GM12875 (cell line): ENCODE data around the gene METTL9.
"Not testable (repeated sequence)": the region's sequence is repeated elsewhere in the genome, so short reads cannot be mapped to it uniquely, and the experiment has no call there.

Experiments
- H3K4me3 ChIP-seq: one replicate; pipeline ENCODE4 v1.5.1; 2011; ENCODE audit warnings: low read depth, low read length, control low read depth
- CTCF ChIP-seq: IDR thresholded peaks from 2 replicates; pipeline ENCODE4 v1.5.1; 2011; ENCODE audit warnings: low read depth, mild to moderate bottlenecking, control low read depth, inconsistent platforms, low read length, moderate library complexity, borderline replicate concordance; ENCODE audit not compliant: insufficient read depth

The METTL9 gene

GRCh38 chr16:21619765-21620425 lies 20.5 kb downstream of the METTL9 start:
- no peak overlapping the region for H3K4me3 ChIP-seq
- TF ChIP-seq CTCF = no peak

DNA sequence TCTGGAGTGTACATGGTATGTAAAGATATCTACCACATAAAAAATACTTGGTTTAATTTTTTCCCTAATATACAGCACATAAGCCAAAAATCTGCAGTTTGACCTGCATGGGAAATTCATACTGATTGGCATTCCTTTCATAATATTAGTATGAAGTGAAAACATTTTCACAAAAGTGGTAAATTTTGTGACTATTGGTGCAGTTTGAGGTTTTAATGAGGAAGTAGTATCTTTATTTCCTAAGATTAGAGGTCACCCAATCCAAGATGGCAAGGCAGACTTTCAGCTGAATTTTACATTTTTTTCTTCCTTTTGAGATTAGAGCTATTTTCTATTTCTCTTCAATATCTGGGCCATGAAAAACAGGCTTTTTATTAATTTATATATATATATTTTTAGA lies 21.2 kb downstream of the METTL9 start:
- no peak for TF ChIP-seq CTCF
- no peak overlapping the region for H3K4me3 ChIP-seq

DNA sequence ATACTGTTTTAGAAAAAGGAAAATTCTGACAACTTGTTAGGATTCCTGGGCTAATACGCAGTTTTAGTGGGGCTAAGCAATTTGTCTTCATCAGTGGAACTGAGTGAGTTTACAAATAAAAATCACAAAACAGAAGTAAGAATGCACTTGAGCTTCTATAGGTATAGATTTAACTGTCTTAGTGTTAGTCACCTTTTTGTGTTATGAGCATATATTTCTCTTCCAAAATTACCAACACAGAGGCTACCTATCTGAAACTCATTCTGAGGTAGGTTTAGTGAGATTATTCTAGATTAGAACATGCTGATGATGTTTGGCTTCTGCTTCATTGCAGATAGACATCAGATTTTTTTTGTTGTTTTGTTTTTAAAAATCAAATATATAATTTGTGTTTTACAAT lies 23.2 kb downstream of the METTL9 start:
- H3K4me3 ChIP-seq = no peak overlapping the region
- TF ChIP-seq CTCF = no peak

- TF ChIP-seq CTCF = no peak
- H3K4me3 ChIP-seq = no peak overlapping the region
Measured at GRCh38 chr16:21625026-21625425, 25.6 kb downstream of the METTL9 start.

DNA sequence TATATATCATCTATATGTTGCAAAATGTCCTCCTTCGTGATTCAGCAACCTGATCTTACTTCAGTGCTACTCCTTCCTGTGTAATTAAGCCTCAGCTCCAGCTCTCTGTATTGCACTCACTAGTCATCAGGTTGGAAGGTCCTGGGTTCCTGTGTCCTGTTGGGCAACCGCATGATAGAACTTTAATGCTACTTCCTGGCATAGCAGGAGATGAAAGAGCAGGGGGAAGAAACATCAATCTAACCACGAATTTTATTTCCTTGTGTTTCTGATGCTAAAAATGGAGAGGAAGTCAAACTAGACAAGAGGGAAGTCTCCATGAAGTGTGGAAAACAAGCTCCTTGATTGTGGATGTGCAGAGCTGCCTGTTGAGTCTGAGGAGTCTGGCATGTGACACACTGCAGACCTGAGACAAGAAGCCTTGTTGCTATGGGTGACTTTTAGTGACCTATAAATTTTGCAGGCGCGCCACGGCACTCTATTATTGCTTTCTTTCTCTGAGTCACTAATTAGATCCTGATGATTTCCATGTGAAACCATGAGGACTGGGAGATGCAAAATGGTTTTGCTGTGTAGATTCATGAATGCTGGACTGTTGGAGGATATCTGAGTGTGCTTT lies 27.4 kb downstream of the METTL9 start:
- H3K4me3 ChIP-seq = no peak overlapping the region

GRCh38 chr16:21628121-21628726 lies 28.8 kb downstream of the METTL9 start:
- no peak for TF ChIP-seq CTCF
- H3K4me3 ChIP-seq = no peak overlapping the region

More for the DNA sequence above, 27.4 kb downstream of the METTL9 start:
- TF ChIP-seq CTCF = no peak

DNA sequence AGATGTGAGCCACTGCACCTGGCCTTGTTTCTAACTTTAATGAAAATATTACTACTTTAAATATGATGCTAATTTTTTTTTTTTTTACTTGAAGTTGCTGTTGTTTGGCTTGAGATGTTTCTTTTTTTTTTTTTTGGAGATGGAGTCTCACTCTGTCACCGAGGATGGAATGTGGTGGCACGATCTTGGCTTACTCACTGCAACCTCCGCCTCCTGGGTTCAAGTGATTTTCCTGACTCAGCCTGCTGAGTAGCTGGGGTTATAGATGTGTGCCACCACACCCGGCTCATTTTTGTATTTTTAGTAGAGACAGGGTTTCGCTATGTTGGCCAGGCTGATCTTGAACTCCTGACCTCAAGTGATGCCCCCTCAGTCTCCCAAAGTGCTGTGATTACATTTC lies 29.4 kb downstream of the METTL9 start:
- TF ChIP-seq CTCF = no peak
- no peak overlapping the region for H3K4me3 ChIP-seq

DNA sequence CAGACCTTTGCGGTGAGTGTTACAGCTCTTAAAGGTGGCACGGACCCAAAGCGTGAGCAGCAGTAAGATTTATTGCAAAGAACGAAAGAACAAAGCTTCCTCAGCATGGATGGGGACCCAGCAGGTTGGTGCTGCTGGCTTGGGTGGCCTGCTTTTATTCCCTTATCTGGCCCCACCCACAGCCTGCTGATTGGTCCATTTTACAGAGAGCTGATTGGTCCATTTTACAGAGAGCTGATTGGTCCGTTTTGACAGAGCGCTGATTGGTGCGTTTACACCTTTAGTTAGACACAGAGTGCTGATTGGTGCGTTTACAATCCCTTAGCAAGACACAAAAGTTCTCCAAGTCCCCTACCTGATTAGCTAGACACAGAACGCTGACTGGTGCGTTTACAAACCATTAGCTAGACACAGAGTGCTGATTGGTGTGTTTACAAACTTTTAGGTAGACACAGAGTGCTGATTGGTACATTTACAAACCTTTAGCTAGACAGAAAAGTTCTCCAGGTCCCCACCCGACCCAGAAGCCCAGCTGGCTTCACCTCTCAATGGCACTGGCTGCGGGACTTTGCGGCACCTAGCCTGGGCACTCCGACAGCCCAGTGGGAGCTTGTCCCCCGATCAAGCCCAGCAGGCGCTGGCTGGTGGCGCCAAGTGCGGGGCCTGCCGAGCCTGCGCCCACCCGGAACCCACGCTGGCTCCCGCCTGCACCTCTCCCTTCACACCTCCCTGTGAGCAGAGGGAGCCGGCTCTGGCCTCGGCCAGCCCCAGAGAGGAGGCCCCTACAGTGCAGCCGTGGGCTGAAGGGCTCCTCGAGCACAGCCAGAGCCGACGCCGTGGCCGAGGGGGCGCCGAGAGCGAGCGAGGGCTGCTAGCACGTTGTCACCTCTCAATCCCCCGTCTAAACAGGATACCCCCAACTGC lies 30.5 kb downstream of the METTL9 start:
- H3K4me3 ChIP-seq = not testable (repeated sequence)

- H3K4me3 ChIP-seq = not testable (repeated sequence)
Measured at GRCh38 chr16:21630866-21631265, 31.5 kb downstream of the METTL9 start.
